IMR-90 (cell line): ENCODE results near the gene RIMS3. TPM values are rescaled to one million over a fixed set of nuclear protein-coding genes. Genes with fewer than 3 reads are reported as not detected.

Source experiments
- ATAC-seq: fragments of 200-7000 bp; cut with Tn5 transposase; 2 replicates; pipeline ENCODE4 v1.9.1; 2020; ENCODE audit warnings: low read depth, mild to moderate bottlenecking, moderate library complexity
- BruUV-seq: library from RNA; stranded (reverse); fragments of 400-500 nt; replicated peaks from 2 replicates; lab custom pipeline; 2021; lab: Mats Ljungman, UMichigan
- CTCF ChIA-PET: fragments of 300-600 bp; formaldehyde crosslinking; extraction: SDS; loops from one replicate; lab custom pipeline; 2021; ENCODE audit warnings: antibody characterized with exemption; lab: Yijun Ruan, JAX
- POLR2A ChIA-PET: fragments of 300-600 bp; sonication (Branson Sonifier 250); formaldehyde crosslinking; loops from one replicate; lab custom pipeline; 2022; ENCODE audit warnings: antibody characterized with exemption; ENCODE audit not compliant: unreplicated experiment; lab: Charles Lee
- DNase-seq: peaks from one replicate; pipeline ENCODE4 v3.0.0; 2013
- H2AFZ ChIP-seq: replicated peaks from 2 replicates; pipeline ENCODE3; 2013; ENCODE audit warnings: low read length, mild to moderate bottlenecking; ENCODE audit not compliant: poor library complexity
- H2AK5ac ChIP-seq: 2 replicates; pipeline ENCODE4 v1.6.1; 2013; ENCODE audit warnings: low read depth, low read length, inconsistent platforms
- H2AK9ac ChIP-seq: replicated peaks from 2 replicates; pipeline ENCODE3; 2013; ENCODE audit warnings: mild to moderate bottlenecking, low read depth, low read length, moderate library complexity; ENCODE audit not compliant: poor library complexity
- H2BK120ac ChIP-seq: 2 replicates; pipeline ENCODE4 v1.6.1; 2013; ENCODE audit warnings: low read depth, low read length, inconsistent platforms
- H2BK15ac ChIP-seq: 3 replicates; pipeline ENCODE4 v1.6.1; 2013; ENCODE audit warnings: low read depth, low read length, inconsistent platforms
- H2BK20ac ChIP-seq: 2 replicates; pipeline ENCODE4 v1.6.1; 2013; ENCODE audit warnings: low read depth, mild to moderate bottlenecking, inconsistent platforms, low read length, moderate library complexity
- H2BK5ac ChIP-seq: 2 replicates; pipeline ENCODE4 v1.6.1; 2013; ENCODE audit warnings: mild to moderate bottlenecking, low read depth, low read length, inconsistent platforms; ENCODE audit not compliant: poor library complexity, severe bottlenecking
- H3K14ac ChIP-seq: replicated peaks from 2 replicates; pipeline ENCODE4 v1.6.1; 2013; ENCODE audit warnings: low read depth, low read length, inconsistent platforms
- H3K18ac ChIP-seq: 2 replicates; pipeline ENCODE4 v1.6.1; 2013; ENCODE audit warnings: low read depth, low read length, control low read depth
- H3K23ac ChIP-seq: 2 replicates; pipeline ENCODE4 v1.6.1; 2013; ENCODE audit warnings: low read depth, low read length, inconsistent platforms
- H3K27ac ChIP-seq: 2 replicates; pipeline ENCODE4 v1.5.1; 2013; ENCODE audit warnings: mild to moderate bottlenecking, control low read depth, low read length; ENCODE audit not compliant: insufficient read depth
- H3K27me3 ChIP-seq: 2 replicates; pipeline ENCODE4 v1.6.1; 2013; ENCODE audit warnings: low read length; ENCODE audit not compliant: control insufficient read depth, insufficient read depth
- H3K36me3 ChIP-seq: 2 replicates; pipeline ENCODE4 v1.6.1; 2013; ENCODE audit warnings: low read length, mixed read lengths; ENCODE audit not compliant: control insufficient read depth, insufficient read depth
- H3K4ac ChIP-seq: 2 replicates; pipeline ENCODE4 v1.6.1; 2013; ENCODE audit warnings: low read depth, low read length, inconsistent platforms
- H3K4me1 ChIP-seq: 2 replicates; pipeline ENCODE4 v1.6.1; 2013; ENCODE audit warnings: low read length, mixed read lengths; ENCODE audit not compliant: control insufficient read depth, insufficient read depth
- H3K4me2 ChIP-seq: 2 replicates; pipeline ENCODE4 v1.6.1; 2013; ENCODE audit warnings: low read depth, mild to moderate bottlenecking, control low read depth, low read length, moderate library complexity
- H3K4me3 ChIP-seq: 2 replicates; pipeline ENCODE4 v1.5.1; 2013; ENCODE audit warnings: low read depth, mild to moderate bottlenecking, control low read depth, low read length, moderate library complexity; ENCODE audit not compliant: insufficient read depth
- H3K56ac ChIP-seq: 2 replicates; pipeline ENCODE4 v1.6.1; 2013; ENCODE audit warnings: low read length, inconsistent platforms; ENCODE audit not compliant: insufficient read depth; ENCODE audit errors: extremely low read depth
- H3K79me1 ChIP-seq, 2 experiments: 2 replicates each; pipeline ENCODE4 v1.6.1; 2013; ENCODE audit warnings: low read length in 2 of 2, inconsistent platforms in 1 of 2, low read depth in 1 of 2
- H3K9ac ChIP-seq: 2 replicates; pipeline ENCODE4 v1.6.1; 2013; ENCODE audit warnings: low read depth, low read length, control low read depth
- H3K9me1 ChIP-seq: 2 replicates; pipeline ENCODE4 v1.6.1; 2013; ENCODE audit warnings: low read length, inconsistent platforms; ENCODE audit not compliant: insufficient read depth
- H3K9me3 ChIP-seq: 2 replicates; pipeline ENCODE4 v1.6.1; 2013; ENCODE audit warnings: low read length; ENCODE audit not compliant: control insufficient read depth, insufficient read depth
- H4K20me1 ChIP-seq: 2 replicates; pipeline ENCODE4 v1.6.1; 2013; ENCODE audit warnings: low read length, inconsistent platforms; ENCODE audit not compliant: insufficient read depth
- H4K5ac ChIP-seq: 2 replicates; pipeline ENCODE4 v1.6.1; 2013; ENCODE audit warnings: mild to moderate bottlenecking, low read depth, low read length, control low read depth
- H4K8ac ChIP-seq, 2 experiments: 2 replicates each; pipeline ENCODE4 v1.6.1; 2013; ENCODE audit warnings: low read depth in 2 of 2, low read length in 2 of 2, control low read depth in 1 of 2, inconsistent platforms in 1 of 2
- H4K91ac ChIP-seq: 2 replicates; pipeline ENCODE4 v1.6.1; 2013; ENCODE audit warnings: low read depth, low read length, inconsistent platforms; ENCODE audit not compliant: insufficient read depth
- CEBPB ChIP-seq: IDR thresholded peaks from 2 replicates; pipeline ENCODE4 v1.6.1; 2012; ENCODE audit warnings: low read depth, low read length, improper control_type of control experiment
- MAFK ChIP-seq: IDR thresholded peaks from 2 replicates; pipeline ENCODE4 v1.6.1; 2012; ENCODE audit warnings: low read depth, low read length, improper control_type of control experiment
- MAZ ChIP-seq: IDR thresholded peaks from 2 replicates; pipeline ENCODE4 v1.6.1; 2012; ENCODE audit warnings: low read depth, mild to moderate bottlenecking, low read length, improper control_type of control experiment, moderate library complexity, borderline replicate concordance
- NFE2L2 ChIP-seq: fragments of 150-350 bp; IDR thresholded peaks from 2 replicates; pipeline ENCODE4 v1.6.1; 2016; ENCODE audit warnings: low read depth, mild to moderate bottlenecking, low read length
- POLR2A ChIP-seq: IDR thresholded peaks from 2 replicates; pipeline ENCODE4 v1.6.1; 2012; ENCODE audit warnings: mild to moderate bottlenecking, low read depth, low read length
- RCOR1 ChIP-seq: IDR thresholded peaks from 2 replicates; pipeline ENCODE4 v1.6.1; 2012; ENCODE audit warnings: mild to moderate bottlenecking, low read length, improper control_type of control experiment; ENCODE audit not compliant: insufficient replicate concordance
- RFX5 ChIP-seq: IDR thresholded peaks from 2 replicates; pipeline ENCODE4 v1.8.0; 2012; ENCODE audit warnings: low read depth, mild to moderate bottlenecking, low read length, moderate library complexity
- SMC3 ChIP-seq: fragments of 150-350 bp; IDR thresholded peaks from 2 replicates; pipeline ENCODE4 v1.6.1; 2016; ENCODE audit warnings: low read depth, mild to moderate bottlenecking, antibody characterized with exemption, low read length, moderate library complexity
- WGBS, 2 experiments: methylation state at CpG; one replicate each; pipeline versions ENCODE4 v1.1.5 to v1.1.7; 2013; ENCODE audit warnings: missing lambda C conversion rate in 2 of 2; ENCODE audit not compliant: insufficient read length in 1 of 2; ENCODE audit errors: extremely low coverage in 2 of 2; 5-methylcytosine and 5-hydroxymethylcytosine counted together
- dilution Hi-C: fragments of 300-500 bp; cut with HindIII; formaldehyde crosslinking; loops from one replicate; pipeline ENCODE4 v1.14.3; 2018; ENCODE audit warnings: low sequenced_read_pairs; ENCODE audit not compliant: unreplicated experiment
- in situ Hi-C: fragments of 300-500 bp; cut with MboI; formaldehyde crosslinking; loops from 3 replicates; pipeline ENCODE4 v1.14.3; 2019; ENCODE audit warnings: low sequenced_read_pairs, inconsistent platforms, mixed read lengths
- intact Hi-C: fragments of 100-400 bp; cut with micrococcal nuclease; formaldehyde crosslinking; loops from 2 replicates; pipeline ENCODE4 v1.10.0; 2022
- polyA plus RNA-seq, 3 experiments: library from polyadenylated mRNA; depleted of rRNA; stranded (reverse); fragments of >200 nt; gene quantifications; 2 replicates each; pipeline ENCODE4 v1.2.3, GENCODE V29; 2012; ENCODE audit warnings: low replicate concordance in 1 of 3
- total RNA-seq: library from RNA; depleted of rRNA; stranded (reverse); fragments of >200 nt; gene quantifications from 2 replicates; pipeline ENCODE4 v1.2.3, GENCODE V29; 2012

The RIMS3 gene
- total and polyA plus RNA-seq, 2 of the 4 experiments (the other 2 are of a cell fraction): 0.10 to 0.36 TPM

DNA sequence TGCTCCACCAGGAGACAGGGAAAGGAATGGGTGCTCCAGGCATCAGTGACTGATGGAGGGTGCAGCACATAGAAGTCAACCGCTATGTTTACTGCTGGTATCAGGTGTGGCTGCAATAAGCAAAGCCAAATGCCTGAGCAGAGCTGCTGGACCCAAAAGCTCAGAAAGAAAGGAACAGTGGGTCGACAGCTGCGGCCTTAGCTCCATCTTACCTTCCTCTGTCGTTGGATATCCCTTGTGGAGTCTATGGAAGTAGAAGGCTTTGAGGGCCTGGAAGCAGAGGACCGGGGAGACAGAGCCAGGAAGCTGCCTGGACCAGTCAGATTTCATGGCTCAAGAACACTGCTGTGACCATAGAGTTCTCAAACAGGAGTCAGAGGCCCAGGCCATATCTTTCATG, 45.3 kb downstream of the RIMS3 start:
- Histone ChIP-seq H2BK20ac (no peak overlapping the region), H2AFZ (no peak overlapping the region), H3K18ac (no peak overlapping the region), H4K91ac (no peak overlapping the region), H4K8ac (no peak overlapping the region), H2BK5ac (no peak overlapping the region), H3K4me2 (no peak overlapping the region), H2BK15ac (no peak overlapping the region), H4K20me1 (no peaks in the 10 kb centered on the region), H3K9me3 (no peaks in the 10 kb centered on the region), H3K27ac (no peak overlapping the region), H3K36me3 (no peaks in the 10 kb centered on the region), H3K4ac (no peak overlapping the region), H2AK9ac (no peak overlapping the region), H3K23ac (no peak overlapping the region), H3K14ac (no peak overlapping the region), H3K56ac (no peak overlapping the region), H3K4me3 (no peak overlapping the region), H3K9ac (no peak overlapping the region), H4K5ac (no peak overlapping the region), H3K79me1 (no peaks in the 10 kb centered on the region), H3K4me1 (no peaks in the 10 kb centered on the region), H3K9me1 (no peaks in the 10 kb centered on the region), H2BK120ac (no peak overlapping the region), H3K27me3 (peaks cover 26% of the 10 kb centered on the region), H2AK5ac (no peak overlapping the region)
- no peak for DNase-seq
- in situ Hi-C loops (loop anchor here (10.0 kb wide), 1 partner anchor 225 kb away; no protein-coding TSS in a partner anchor), intact Hi-C loops (no loop called here), dilution Hi-C loops (no loop called here)
- 40% methylated on average over 1 of the region's 5 CpGs; no CpG with 5 or more reads in 1 of the 2 experiments for WGBS, 2 experiments
- POLR2A ChIA-PET: no interaction called here
- CTCF ChIA-PET: no interaction called here
- BruUV-seq: no TSS peak
- TF ChIP-seq CEBPB (no peak), RCOR1 (no peak), SMC3 (no peak), MAFK (no peak), POLR2A (no peak), RFX5 (no peak), MAZ (no peak), NFE2L2 (no peak)
- ATAC-seq: no peak
